HG02571 (cell line): ENCODE data around the gene MYBPC2.

ENCODE experiments used
- ATAC-seq: cut with Tn5 transposase; IDR thresholded peaks from one replicate; pipeline ENCODE4 v1.9.1; 2021; ENCODE audit warnings: mild to moderate bottlenecking, moderate library complexity; ENCODE audit not compliant: unreplicated experiment

The MYBPC2 gene

GRCh38 chr19:50513746-50514345 is 81.2 kb downstream of the MYBPC2 start, which contains the start of gene ASPDH:
TSS of gene ASPDH (minus strand) at chr19:50513913. CDS start at chr19:50513823, 90 bp downstream.
- no peak for ATAC-seq

GRCh38 chr19:50514346-50515167 is 81.9 kb downstream of the MYBPC2 start:
- no peak for ATAC-seq

- no peak for ATAC-seq
These were observed 82.5 kb downstream of the MYBPC2 start for GRCh38 chr19:50515168-50515561.
